Left lung (tissue), 10 donors: ENCODE results near the gene PPP2R5B. TPM values are rescaled to one million over a fixed set of nuclear protein-coding genes. Genes with fewer than 3 reads are reported as not detected.

ENCODE experiments used
- ATAC-seq: fragments of 200-7000 bp; cut with Tn5 transposase; one replicate; pipeline ENCODE4 v1.9.1; 2020; ENCODE audit warnings: moderate library complexity
- DNase-seq, 4 donors: peaks; one replicate each; pipeline ENCODE4 v3.0.0-alpha.2; 2013 to 2020
- H3K27ac ChIP-seq, 2 donors: fragments of 200-600 bp; sonication (generic) in 1 of 2; one replicate each; pipeline versions ENCODE4 v1.5.0 to v1.8.0; 2020 to 2021
- H3K27me3 ChIP-seq, 2 donors: fragments of 200-600 bp; sonication (generic) in 1 of 2; one replicate each; pipeline versions ENCODE4 v1.5.0 to v1.8.0; 2020 to 2021
- H3K36me3 ChIP-seq, 2 donors: fragments of 200-600 bp; sonication (generic) in 1 of 2; one replicate each; pipeline versions ENCODE4 v1.5.0 to v1.8.0; 2020 to 2021
- H3K4me1 ChIP-seq, 2 donors: fragments of 200-600 bp; one replicate each; pipeline ENCODE4 v1.8.0; 2021
- H3K4me3 ChIP-seq, 2 donors: fragments of 200-600 bp; sonication (generic) in 1 of 2; one replicate each; pipeline versions ENCODE4 v1.5.0 to v1.8.0; 2020 to 2021; ENCODE audit warnings: mild to moderate bottlenecking in 1 of 2
- H3K9me3 ChIP-seq, 2 donors: fragments of 200-600 bp; sonication (generic) in 1 of 2; one replicate each; pipeline versions ENCODE4 v1.5.0 to v1.8.0; 2020 to 2021
- intact Hi-C, 2 donors: fragments of 100-400 bp; cut with DNase I; formaldehyde crosslinking; loops; one replicate each; pipeline versions ENCODE4 v1.11.2 to v1.14.2; 2022
- polyA plus RNA-seq, 6 donors: library from polyadenylated mRNA; unstranded; fragments of 120-200 nt; gene quantifications; one replicate each; pipeline ENCODE4 v1.2.1, GENCODE V29; 2013; ENCODE audit not compliant: insufficient read length in 6 of 6
- total RNA-seq, 2 donors: library from RNA; stranded (reverse); fragmentation: NEBNext Ultra II Directional; extraction: Animal tissue kit (Norgen Biotek cat#: 25700); gene quantifications; one replicate each; pipeline ENCODE4 v1.2.1, GENCODE V29; 2021
- TF ChIP-seq, protein P1 (sequence below), 2 donors: fragments of 200-600 bp; sonication (generic) in 1 of 2; IDR thresholded peaks; one replicate each; pipeline versions ENCODE4 v1.5.0 to v1.8.0; 2021; ENCODE audit warnings: antibody characterized with exemption in 2 of 2
- donor health status: DM: no; HTN: yes; CAD: no.
- donor health status: DM: no; HTN: no; CAD: no.

The PPP2R5B gene
- total and polyA plus RNA-seq, 8 donors, result 12.1 to 29.9 (median 14.1) TPM

DNA sequence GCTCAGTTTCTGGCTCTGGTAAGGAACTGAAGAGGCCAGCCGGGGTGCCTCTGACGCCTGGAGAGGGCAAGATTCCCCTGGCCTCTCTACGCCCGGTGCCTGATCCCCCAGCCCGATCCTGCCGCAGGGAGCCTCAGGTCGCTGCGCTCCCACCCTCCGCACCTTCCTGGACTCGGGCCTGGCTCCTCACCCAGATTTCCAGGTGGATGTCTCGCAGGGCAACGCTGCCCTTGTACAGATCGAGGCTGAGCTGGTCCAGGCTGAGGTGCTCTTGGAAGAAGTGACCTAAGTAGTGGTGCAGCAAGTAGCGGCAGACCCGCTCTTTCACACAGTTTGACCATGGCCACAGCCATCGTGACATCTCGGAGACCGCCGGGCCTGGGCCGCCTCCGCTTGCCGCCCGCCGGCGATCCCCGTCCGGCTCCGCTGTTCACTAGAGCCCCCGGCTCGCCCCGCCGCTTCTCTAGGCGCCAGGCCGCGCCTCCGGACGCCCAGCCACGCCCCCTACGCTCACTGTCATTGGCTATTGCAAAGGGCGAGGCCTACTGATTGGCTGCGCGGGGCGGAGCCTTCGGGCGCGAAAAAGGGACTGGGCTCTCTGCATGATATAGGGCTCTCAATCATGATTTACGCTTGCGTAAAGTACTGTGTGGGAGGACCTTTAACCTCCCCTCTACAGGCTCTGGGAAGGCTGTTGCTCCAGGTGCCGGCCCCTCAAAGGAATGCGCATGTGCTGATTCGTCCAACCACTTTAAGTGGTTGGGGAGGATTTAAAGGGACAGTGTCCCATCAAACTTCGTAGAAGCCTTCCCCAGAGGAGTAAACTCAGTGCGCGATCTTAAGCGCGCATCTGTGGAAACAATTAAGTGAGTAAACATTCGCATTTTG is 7.5 kb upstream of the PPP2R5B start, which contains the start of gene ATG2A:
Gene ATG2A, minus strand, starts transcription at position 435 of the 888 bp plus-strand sequence. Its CDS starts 74 bp downstream, at position 361.
- Histone ChIP-seq H3K4me1 (peaks cover 15 to 30% of the 10 kb centered on the region in 2 donors), H3K36me3 (peaks cover 0 to 23% of the 10 kb centered on the region in 2 donors), H3K9me3 (no peaks in the 10 kb centered on the region), H3K27ac (peak within 1 kb of the TSS; percentile 82), H3K4me3 (peak within 1 kb of the TSS; percentile 79 to 89), H3K27me3 (no peaks in the 10 kb centered on the region)
- TF ChIP-seq, protein P1, sequence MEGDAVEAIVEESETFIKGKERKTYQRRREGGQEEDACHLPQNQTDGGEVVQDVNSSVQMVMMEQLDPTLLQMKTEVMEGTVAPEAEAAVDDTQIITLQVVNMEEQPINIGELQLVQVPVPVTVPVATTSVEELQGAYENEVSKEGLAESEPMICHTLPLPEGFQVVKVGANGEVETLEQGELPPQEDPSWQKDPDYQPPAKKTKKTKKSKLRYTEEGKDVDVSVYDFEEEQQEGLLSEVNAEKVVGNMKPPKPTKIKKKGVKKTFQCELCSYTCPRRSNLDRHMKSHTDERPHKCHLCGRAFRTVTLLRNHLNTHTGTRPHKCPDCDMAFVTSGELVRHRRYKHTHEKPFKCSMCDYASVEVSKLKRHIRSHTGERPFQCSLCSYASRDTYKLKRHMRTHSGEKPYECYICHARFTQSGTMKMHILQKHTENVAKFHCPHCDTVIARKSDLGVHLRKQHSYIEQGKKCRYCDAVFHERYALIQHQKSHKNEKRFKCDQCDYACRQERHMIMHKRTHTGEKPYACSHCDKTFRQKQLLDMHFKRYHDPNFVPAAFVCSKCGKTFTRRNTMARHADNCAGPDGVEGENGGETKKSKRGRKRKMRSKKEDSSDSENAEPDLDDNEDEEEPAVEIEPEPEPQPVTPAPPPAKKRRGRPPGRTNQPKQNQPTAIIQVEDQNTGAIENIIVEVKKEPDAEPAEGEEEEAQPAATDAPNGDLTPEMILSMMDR (IDR thresholded peaks at IDR 0.05), result no peak
- DNase-seq (peak; percentile 98 to 100 (median 99)), ATAC-seq (peak; percentile 98)
- intact Hi-C loops, result no loop called here

- H3K27me3 ChIP-seq, result no peaks in the 10 kb centered on the region
- intact Hi-C loops, result no loop called here
- ATAC-seq, result no peak
- TF ChIP-seq, protein P1 (IDR thresholded peaks at IDR 0.05), result no peak
- peak overlapping the region; percentile 17 to 89 for H3K4me3 ChIP-seq
- no peak for DNase-seq
- H3K36me3 ChIP-seq, result peaks cover 0 to 17% of the 10 kb centered on the region in 2 donors
- H3K27ac ChIP-seq, result peak overlapping the region; percentile 82
- no peaks in the 10 kb centered on the region for H3K9me3 ChIP-seq
- H3K4me1 ChIP-seq, result peaks cover 15 to 30% of the 10 kb centered on the region in 2 donors
These were observed 6.9 kb upstream of the PPP2R5B start for GRCh38 chr11:64917663-64917995.

DNA sequence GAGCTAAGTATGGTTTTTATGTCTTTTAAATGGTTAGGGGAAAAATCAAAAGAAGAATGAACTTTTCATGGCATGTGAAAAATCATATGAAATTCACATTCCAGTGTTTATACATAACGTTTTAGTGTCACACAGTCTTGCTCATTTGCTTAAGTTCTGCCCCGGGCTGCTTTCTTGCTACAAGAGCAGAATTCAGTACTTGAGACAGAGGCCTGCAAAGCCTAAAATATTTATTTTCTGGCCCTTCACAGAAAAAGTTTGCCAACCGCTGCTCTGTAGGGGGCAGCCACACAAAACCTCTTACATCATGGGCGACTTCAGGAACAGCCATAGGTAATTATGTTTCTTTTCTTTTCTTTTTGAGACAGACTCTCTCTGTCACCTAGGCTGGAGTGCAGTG is 6.5 kb upstream of the PPP2R5B start:
- H3K27me3 ChIP-seq, result no peaks in the 10 kb centered on the region
- peak in 2 of 4 donors; percentile 16 to 59 for DNase-seq
- H3K9me3 ChIP-seq, result no peaks in the 10 kb centered on the region
- TF ChIP-seq, protein P1 (IDR thresholded peaks at IDR 0.05), result no peak
- peaks cover 15 to 30% of the 10 kb centered on the region in 2 donors for H3K4me1 ChIP-seq
- peaks cover 0 to 13% of the 10 kb centered on the region in 2 donors for H3K36me3 ChIP-seq
- intact Hi-C loops, result no loop called here
- H3K4me3 ChIP-seq, result peak overlapping the region; percentile 17 to 89
- peak overlapping the region; percentile 82 for H3K27ac ChIP-seq
- peak; percentile 1 for ATAC-seq

GRCh38 chr11:64919627-64920026 is 4.9 kb upstream of the PPP2R5B start:
- no peak overlapping the region for H3K27ac ChIP-seq
- TF ChIP-seq, protein P1 (IDR thresholded peaks at IDR 0.05), result no peak
- DNase-seq (peak in 1 of 4 donors; percentile 35), ATAC-seq (no peak)
- H3K36me3 ChIP-seq, result no peaks in the 10 kb centered on the region
- no peaks in the 10 kb centered on the region for H3K9me3 ChIP-seq
- peaks cover 15 to 37% of the 10 kb centered on the region in 2 donors for H3K4me1 ChIP-seq
- intact Hi-C loops, result no loop called here
- no peak overlapping the region for H3K4me3 ChIP-seq
- H3K27me3 ChIP-seq, result no peaks in the 10 kb centered on the region

GRCh38 chr11:64920124-64920523 is 4.4 kb upstream of the PPP2R5B start:
- no peaks in the 10 kb centered on the region for H3K36me3 ChIP-seq
- no peak overlapping the region for H3K27ac ChIP-seq
- H3K27me3 ChIP-seq, result no peaks in the 10 kb centered on the region
- ATAC-seq (no peak), DNase-seq (no peak)
- intact Hi-C loops, result no loop called here
- H3K9me3 ChIP-seq, result no peaks in the 10 kb centered on the region
- TF ChIP-seq, protein P1 (IDR thresholded peaks at IDR 0.05), result no peak
- H3K4me3 ChIP-seq, result no peak overlapping the region
- peaks cover 18 to 38% of the 10 kb centered on the region in 2 donors for H3K4me1 ChIP-seq
